Measurements from ENCODE around the gene PLAGL1.

DNA sequence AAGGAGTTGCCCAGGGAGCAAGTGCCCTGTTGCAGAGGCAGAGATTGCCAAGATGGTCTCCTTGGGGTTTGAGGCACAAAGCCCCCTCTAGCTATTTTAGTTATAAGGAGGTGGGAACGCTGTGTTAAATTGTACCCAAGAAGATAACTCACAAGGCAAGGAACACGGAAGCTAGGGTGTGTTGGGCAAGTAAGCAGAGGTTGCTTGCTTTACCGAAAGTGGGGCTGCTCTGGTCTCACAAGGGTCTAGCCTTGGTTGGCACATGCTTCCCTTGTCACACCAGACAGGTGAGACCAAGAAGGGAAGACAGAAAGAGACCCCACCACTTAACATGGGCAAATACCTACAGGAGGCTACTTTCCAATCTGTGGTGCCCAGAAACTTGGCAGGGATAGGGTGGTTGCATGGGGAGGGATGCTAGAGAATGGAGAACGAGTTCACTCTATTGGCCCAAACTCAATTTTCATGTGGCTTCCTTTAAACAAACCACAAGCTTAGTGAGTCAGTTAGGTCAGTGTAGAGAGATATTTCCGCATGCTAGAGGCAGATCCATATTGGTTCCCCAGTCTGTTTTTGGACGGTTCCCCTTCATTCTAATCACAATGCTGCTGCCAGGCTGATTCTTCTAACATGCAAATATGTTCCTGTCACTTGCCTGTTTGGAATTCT, 42.4 kb downstream of the PLAGL1 start:
- TF ChIP-seq, protein P1, sequence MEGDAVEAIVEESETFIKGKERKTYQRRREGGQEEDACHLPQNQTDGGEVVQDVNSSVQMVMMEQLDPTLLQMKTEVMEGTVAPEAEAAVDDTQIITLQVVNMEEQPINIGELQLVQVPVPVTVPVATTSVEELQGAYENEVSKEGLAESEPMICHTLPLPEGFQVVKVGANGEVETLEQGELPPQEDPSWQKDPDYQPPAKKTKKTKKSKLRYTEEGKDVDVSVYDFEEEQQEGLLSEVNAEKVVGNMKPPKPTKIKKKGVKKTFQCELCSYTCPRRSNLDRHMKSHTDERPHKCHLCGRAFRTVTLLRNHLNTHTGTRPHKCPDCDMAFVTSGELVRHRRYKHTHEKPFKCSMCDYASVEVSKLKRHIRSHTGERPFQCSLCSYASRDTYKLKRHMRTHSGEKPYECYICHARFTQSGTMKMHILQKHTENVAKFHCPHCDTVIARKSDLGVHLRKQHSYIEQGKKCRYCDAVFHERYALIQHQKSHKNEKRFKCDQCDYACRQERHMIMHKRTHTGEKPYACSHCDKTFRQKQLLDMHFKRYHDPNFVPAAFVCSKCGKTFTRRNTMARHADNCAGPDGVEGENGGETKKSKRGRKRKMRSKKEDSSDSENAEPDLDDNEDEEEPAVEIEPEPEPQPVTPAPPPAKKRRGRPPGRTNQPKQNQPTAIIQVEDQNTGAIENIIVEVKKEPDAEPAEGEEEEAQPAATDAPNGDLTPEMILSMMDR (conservative IDR thresholded peaks at IDR 0.05 in 1 of 2, IDR thresholded peaks at IDR 0.05 in 1 of 2; ENCODE audit: extremely low read depth in 1 of 2, insufficient read depth in 1 of 2, low read depth in 1 of 2, low read length in 2 of 2): no peak
- TF ChIP-seq EZH2 (IDR thresholded peaks at IDR 0.05; ENCODE audit: borderline replicate concordance, low read length): no peak

All from mammary epithelial cell (primary cell).